Fibroblast of mammary gland (primary cell): ENCODE results near the gene RUNX3.

Experiments
- DNase-seq: peaks from one replicate; pipeline ENCODE4 v3.0.0-alpha.2; 2010; ENCODE audit warnings: low read depth
- H3K4me3 ChIP-seq: 2 replicates; pipeline ENCODE4 v1.5.1; 2011; ENCODE audit warnings: low read depth, mild to moderate bottlenecking, low read length, moderate library complexity; ENCODE audit not compliant: control insufficient read depth
- TF ChIP-seq, protein P1 (sequence below): conservative IDR thresholded peaks from 2 replicates; pipeline ENCODE4 v1.5.1; 2011; ENCODE audit warnings: low read depth, low read length, inconsistent platforms; ENCODE audit not compliant: control insufficient read depth, insufficient read depth

Gene RUNX3

DNA sequence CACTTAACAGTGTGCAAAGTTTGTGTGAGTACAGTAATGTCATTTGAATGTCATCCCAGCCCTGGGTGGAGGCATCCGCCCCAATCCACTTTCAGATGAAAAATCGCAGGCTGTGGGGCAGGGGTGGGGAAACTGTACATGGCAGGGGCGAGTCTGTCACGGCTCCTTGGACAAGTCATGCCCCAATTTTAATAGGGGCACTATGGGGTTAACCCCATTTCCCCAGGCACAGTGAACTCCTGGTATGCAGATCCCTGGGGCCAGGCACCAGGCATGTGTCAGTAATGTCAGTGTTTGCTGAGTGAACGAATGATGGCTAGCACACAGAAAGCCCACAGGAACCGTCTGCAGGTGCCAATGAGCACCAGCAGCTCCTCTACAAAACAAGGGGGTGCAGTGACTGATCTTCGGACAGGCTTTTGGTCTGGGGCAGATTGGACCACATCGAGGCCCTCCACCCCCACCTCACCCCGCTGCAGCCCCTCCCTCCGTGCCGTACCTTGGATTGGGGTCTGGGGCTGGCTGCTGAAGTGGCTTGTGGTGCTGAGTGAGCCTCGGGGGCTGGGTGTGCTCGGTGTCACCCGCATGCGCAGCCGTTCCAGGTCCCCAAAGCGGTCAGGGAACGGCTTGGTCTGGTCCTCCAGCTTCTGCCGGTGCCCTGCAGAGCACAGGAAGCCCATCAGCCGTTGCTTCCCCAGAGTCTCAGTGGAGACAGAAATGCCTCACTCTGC lies 23.2 kb downstream of the RUNX3 start:
- no peak overlapping the region for H3K4me3 ChIP-seq
- DNase-seq: no peak
- TF ChIP-seq, protein P1, sequence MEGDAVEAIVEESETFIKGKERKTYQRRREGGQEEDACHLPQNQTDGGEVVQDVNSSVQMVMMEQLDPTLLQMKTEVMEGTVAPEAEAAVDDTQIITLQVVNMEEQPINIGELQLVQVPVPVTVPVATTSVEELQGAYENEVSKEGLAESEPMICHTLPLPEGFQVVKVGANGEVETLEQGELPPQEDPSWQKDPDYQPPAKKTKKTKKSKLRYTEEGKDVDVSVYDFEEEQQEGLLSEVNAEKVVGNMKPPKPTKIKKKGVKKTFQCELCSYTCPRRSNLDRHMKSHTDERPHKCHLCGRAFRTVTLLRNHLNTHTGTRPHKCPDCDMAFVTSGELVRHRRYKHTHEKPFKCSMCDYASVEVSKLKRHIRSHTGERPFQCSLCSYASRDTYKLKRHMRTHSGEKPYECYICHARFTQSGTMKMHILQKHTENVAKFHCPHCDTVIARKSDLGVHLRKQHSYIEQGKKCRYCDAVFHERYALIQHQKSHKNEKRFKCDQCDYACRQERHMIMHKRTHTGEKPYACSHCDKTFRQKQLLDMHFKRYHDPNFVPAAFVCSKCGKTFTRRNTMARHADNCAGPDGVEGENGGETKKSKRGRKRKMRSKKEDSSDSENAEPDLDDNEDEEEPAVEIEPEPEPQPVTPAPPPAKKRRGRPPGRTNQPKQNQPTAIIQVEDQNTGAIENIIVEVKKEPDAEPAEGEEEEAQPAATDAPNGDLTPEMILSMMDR: no peak

GRCh38 chr1:24905979-24906720 lies 23.9 kb downstream of the RUNX3 start:
- TF ChIP-seq, protein P1: no peak
- H3K4me3 ChIP-seq: no peak overlapping the region
- no peak for DNase-seq

GRCh38 chr1:24905355-24905978 lies 24.6 kb downstream of the RUNX3 start:
- DNase-seq: no peak
- no peak overlapping the region for H3K4me3 ChIP-seq
- TF ChIP-seq, protein P1: no peak

DNA sequence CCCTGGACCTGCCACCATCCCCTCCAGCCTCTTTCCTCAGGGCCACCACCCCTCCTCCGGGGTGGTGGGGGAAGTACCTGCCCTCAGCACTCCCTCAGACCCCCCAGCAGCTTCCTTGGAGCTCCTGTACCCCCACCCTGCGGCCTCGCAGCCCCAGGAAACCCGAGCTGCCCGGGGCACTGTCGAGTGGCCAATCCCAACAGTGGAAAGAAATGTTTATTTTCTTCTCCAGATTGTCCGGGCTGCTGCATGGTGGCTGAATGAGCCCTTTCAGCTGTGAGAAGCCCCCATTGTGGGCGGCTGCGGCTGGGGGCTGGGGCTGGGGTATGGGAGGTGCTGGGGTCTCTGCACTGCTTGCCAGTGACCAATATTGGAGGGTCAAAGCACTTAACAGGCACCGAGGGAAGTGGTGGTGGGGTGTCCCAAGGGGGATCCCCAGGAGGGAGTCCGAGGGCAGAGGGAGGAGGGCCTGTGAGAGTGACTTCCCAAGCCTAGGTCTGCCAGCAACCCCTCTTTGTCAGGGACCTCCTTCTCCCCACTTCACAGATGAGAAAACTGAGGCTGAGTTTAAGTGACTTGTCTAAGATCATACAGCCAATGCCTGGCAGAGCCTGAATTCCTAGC lies 25.2 kb downstream of the RUNX3 start:
- no peak for DNase-seq
- H3K4me3 ChIP-seq: no peak overlapping the region
- TF ChIP-seq, protein P1: no peak

DNA sequence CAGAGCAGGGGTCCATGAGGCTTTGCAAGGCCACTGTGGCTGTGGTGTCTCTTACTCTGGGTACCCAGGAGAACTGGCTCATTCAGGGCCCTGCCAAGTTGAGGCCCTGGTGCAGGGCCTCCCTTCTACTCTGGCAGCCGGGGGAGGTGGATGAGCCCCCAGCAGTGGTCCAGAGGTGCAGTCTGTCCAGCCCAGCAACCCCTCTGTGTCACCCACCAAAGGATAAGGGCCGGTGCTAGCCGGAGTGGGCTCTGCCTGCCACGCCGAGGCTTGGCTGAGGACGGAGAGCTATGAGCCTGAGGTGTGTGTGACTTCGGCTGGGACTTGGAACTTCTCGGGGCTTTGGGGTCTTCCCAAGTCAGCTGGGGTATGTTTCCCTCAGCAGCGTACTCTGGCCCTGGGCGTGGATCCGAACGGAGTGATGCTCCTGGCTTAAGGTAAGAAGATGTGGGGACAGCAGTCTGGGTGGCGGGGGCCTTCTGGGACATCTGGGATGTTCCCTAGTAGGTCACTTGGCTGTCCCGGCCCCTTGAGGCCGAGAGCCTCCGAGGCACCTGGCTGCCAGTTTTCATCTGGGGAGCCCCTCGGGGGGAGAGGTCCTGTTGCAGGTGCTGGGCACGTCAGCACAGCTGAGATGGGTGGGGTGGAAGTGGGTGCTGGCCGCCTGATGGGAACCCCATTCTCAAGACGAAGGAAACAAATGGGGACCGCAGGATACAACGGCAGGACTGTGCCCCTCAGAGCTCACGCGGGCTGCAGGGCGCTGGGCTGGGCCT lies 25.9 kb downstream of the RUNX3 start:
- TF ChIP-seq, protein P1: no peak
- DNase-seq: no peak
- H3K4me3 ChIP-seq: no peak overlapping the region

GRCh38 chr1:24903560-24903954 lies 26.5 kb downstream of the RUNX3 start:
- TF ChIP-seq, protein P1: no peak
- no peak for DNase-seq
- no peak overlapping the region for H3K4me3 ChIP-seq
